HCT116 (cell line): ENCODE measurements around the gene YWHAQ. TPM values are rescaled to one million over a fixed set of nuclear protein-coding genes. Genes with fewer than 3 reads are reported as not detected.

Experiments used
- ATAC-seq: fragments of 200-7000 bp; cut with Tn5 transposase; 2 replicates; pipeline ENCODE4 v1.9.1; 2020; ENCODE audit warnings: mild to moderate bottlenecking, moderate library complexity
- BruUV-seq: library from RNA; stranded (reverse); fragments of 400-500 nt; replicated peaks from 2 replicates; lab custom pipeline; 2021; lab: Mats Ljungman, UMichigan
- CTCF ChIA-PET: fragments of 300-600 bp; sonication (Branson Sonifier 250); formaldehyde crosslinking; loops from one replicate; lab custom pipeline; 2021; ENCODE audit warnings: antibody characterized with exemption; lab: Charles Lee
- POLR2A ChIA-PET: fragments of 300-600, 350-600 bp; sonication (Branson Sonifier 250); formaldehyde crosslinking; loops from one replicate; lab custom pipeline; 2021; ENCODE audit warnings: antibody characterized with exemption; lab: Charles Lee
- RAD21 ChIA-PET, 2 experiments: fragments of 300-600 bp; sonication (Branson Sonifier 250); formaldehyde crosslinking; loops; one replicate each; lab custom pipeline; 2023; ENCODE audit warnings: low total read pairs in 2 of 2; ENCODE audit not compliant: uncharacterized antibody in 2 of 2, unreplicated experiment in 2 of 2, low non-redundant PET in 1 of 2; lab: Charles Lee
- DNase-seq: peaks from one replicate; pipeline ENCODE4 v3.0.0-alpha.2; 2010; ENCODE audit warnings: low read depth, low spot score
- H2AFZ ChIP-seq: fragments of 200-600 bp; shearing (Covaris generic), sonication (generic); 2 replicates; pipeline ENCODE4 v1.6.1; 2017; ENCODE audit warnings: low read depth, mixed run types, mixed read lengths, antibody characterized with exemption, low read length; ENCODE audit not compliant: poor library complexity, severe bottlenecking
- H3K27ac ChIP-seq: 2 replicates; pipeline ENCODE4 v1.5.1; 2012; ENCODE audit warnings: low read depth, low read length
- H3K27me3 ChIP-seq: fragments of 200-600 bp; sonication (generic); 2 replicates; pipeline ENCODE4 v1.6.1; 2016; ENCODE audit warnings: mixed run types, low read length, mixed read lengths; ENCODE audit not compliant: insufficient read depth
- H3K36me3 ChIP-seq, 2 experiments: fragments of 200-500 bp in 1 of 2; fragments of 200-600 bp in 1 of 2; sonication (Bioruptor generic) in 1 of 2; sonication (generic) in 1 of 2; 2 replicates each; pipeline versions ENCODE4 v1.5.1 to v1.6.1; 2014 to 2016; ENCODE audit warnings: low read length in 2 of 2, inconsistent platforms in 1 of 2, mixed read lengths in 1 of 2, mixed run types in 1 of 2; ENCODE audit not compliant: insufficient read depth in 2 of 2, control insufficient read depth in 1 of 2
- H3K4me1 ChIP-seq, 2 experiments: fragments of 200-600 bp in 1 of 2; sonication (generic) in 1 of 2; 2 replicates each; pipeline versions ENCODE4 v1.5.1 to v1.6.1; 2012 to 2017; ENCODE audit warnings: low read length in 2 of 2, inconsistent platforms in 1 of 2, mild to moderate bottlenecking in 1 of 2, mixed read lengths in 1 of 2, mixed run types in 1 of 2, moderate library complexity in 1 of 2; ENCODE audit not compliant: insufficient read depth in 2 of 2, control insufficient read depth in 1 of 2
- H3K4me2 ChIP-seq: fragments of 200-600 bp; sonication (generic); 2 replicates; pipeline ENCODE4 v1.6.1; 2017; ENCODE audit warnings: mixed run types, low read length, mixed read lengths
- H3K4me3 ChIP-seq, 2 experiments: fragments of 200-600 bp in 1 of 2; sonication (generic) in 1 of 2; replicated peaks in 1 of 2; 2 replicates each; pipeline ENCODE4 v1.5.1; 2011 to 2016; ENCODE audit warnings: low read length in 2 of 2, control low read depth in 1 of 2, low read depth in 1 of 2, mild to moderate bottlenecking in 1 of 2, mixed read lengths in 1 of 2, mixed run types in 1 of 2
- H3K79me2 ChIP-seq: fragments of 200-600 bp; sonication (generic); 2 replicates; pipeline ENCODE4 v1.6.1; 2017; ENCODE audit warnings: mild to moderate bottlenecking, mixed run types, low read length, moderate library complexity, mixed read lengths; ENCODE audit not compliant: insufficient read depth
- H3K9ac ChIP-seq: fragments of 200-600 bp; sonication (generic); 2 replicates; pipeline ENCODE4 v1.6.1; 2016; ENCODE audit warnings: low read length, mixed read lengths
- H3K9me2 ChIP-seq: fragments of 200-600 bp; sonication (generic), shearing (Covaris generic); 2 replicates; pipeline ENCODE4 v1.6.1; 2017; ENCODE audit warnings: mixed run types, mild to moderate bottlenecking, moderate library complexity; ENCODE audit not compliant: insufficient read depth
- H3K9me3 ChIP-seq, 2 experiments: fragments of 200-500 bp in 1 of 2; fragments of 200-600 bp in 1 of 2; sonication (Bioruptor generic) in 1 of 2; sonication (generic) in 1 of 2; 2 replicates each; pipeline ENCODE4 v1.6.1; 2014 to 2017; ENCODE audit warnings: low read length in 2 of 2, mixed read lengths in 2 of 2, inconsistent platforms in 1 of 2, low read depth in 1 of 2, mild to moderate bottlenecking in 1 of 2, mixed run types in 1 of 2, moderate library complexity in 1 of 2; ENCODE audit not compliant: control insufficient read depth in 1 of 2, insufficient read depth in 1 of 2
- H4K20me1 ChIP-seq: fragments of 200-600 bp; sonication (generic), shearing (Covaris generic); 2 replicates; pipeline ENCODE4 v1.6.1; 2017; ENCODE audit warnings: mixed run types, mild to moderate bottlenecking, moderate library complexity; ENCODE audit not compliant: insufficient read depth
- CBX3 ChIP-seq: IDR thresholded peaks from 2 replicates; pipeline ENCODE4 v1.6.1; 2012; ENCODE audit warnings: low read depth
- EGR1 ChIP-seq: IDR thresholded peaks from 2 replicates; pipeline ENCODE4 v1.6.1; 2012; ENCODE audit warnings: low read depth
- RAD21 ChIP-seq: IDR thresholded peaks from 2 replicates; pipeline ENCODE4 v1.6.1; 2012; ENCODE audit warnings: low read depth, mild to moderate bottlenecking
- ZBTB33 ChIP-seq: IDR thresholded peaks from 2 replicates; pipeline ENCODE4 v1.6.1; 2011; ENCODE audit warnings: mild to moderate bottlenecking, low read length, moderate library complexity; ENCODE audit not compliant: insufficient replicate concordance; ENCODE audit errors: extremely low read depth
- intact Hi-C: fragments of 100-400 bp; cut with micrococcal nuclease; formaldehyde crosslinking; loops from 2 replicates; pipeline ENCODE4 v1.10.0; 2022
- total RNA-seq: library from RNA; stranded (reverse); gene quantifications from one replicate; pipeline ENCODE4 v1.2.1, GENCODE V29; 2021; ENCODE audit not compliant: unreplicated experiment
- TF ChIP-seq, protein P1 (sequence below): IDR thresholded peaks from 2 replicates; pipeline ENCODE4 v1.6.1; 2012; ENCODE audit warnings: low read depth
- TF ChIP-seq, protein P2 (sequence below): IDR thresholded peaks from 2 replicates; pipeline ENCODE4 v1.6.1; 2012

Gene YWHAQ
- total RNA-seq, 1 experiment from 2014 or later, result 365 TPM

GRCh38 chr2:9570182-9571060 is 60.4 kb downstream of the YWHAQ start:
- intact Hi-C loops, result no loop called here

More at GRCh38 chr2:9570182-9571060, 60.4 kb downstream of the YWHAQ start:
- TF ChIP-seq, protein P1, sequence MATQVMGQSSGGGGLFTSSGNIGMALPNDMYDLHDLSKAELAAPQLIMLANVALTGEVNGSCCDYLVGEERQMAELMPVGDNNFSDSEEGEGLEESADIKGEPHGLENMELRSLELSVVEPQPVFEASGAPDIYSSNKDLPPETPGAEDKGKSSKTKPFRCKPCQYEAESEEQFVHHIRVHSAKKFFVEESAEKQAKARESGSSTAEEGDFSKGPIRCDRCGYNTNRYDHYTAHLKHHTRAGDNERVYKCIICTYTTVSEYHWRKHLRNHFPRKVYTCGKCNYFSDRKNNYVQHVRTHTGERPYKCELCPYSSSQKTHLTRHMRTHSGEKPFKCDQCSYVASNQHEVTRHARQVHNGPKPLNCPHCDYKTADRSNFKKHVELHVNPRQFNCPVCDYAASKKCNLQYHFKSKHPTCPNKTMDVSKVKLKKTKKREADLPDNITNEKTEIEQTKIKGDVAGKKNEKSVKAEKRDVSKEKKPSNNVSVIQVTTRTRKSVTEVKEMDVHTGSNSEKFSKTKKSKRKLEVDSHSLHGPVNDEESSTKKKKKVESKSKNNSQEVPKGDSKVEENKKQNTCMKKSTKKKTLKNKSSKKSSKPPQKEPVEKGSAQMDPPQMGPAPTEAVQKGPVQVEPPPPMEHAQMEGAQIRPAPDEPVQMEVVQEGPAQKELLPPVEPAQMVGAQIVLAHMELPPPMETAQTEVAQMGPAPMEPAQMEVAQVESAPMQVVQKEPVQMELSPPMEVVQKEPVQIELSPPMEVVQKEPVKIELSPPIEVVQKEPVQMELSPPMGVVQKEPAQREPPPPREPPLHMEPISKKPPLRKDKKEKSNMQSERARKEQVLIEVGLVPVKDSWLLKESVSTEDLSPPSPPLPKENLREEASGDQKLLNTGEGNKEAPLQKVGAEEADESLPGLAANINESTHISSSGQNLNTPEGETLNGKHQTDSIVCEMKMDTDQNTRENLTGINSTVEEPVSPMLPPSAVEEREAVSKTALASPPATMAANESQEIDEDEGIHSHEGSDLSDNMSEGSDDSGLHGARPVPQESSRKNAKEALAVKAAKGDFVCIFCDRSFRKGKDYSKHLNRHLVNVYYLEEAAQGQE, result no peak
- no peak for TF ChIP-seq CBX3
- no peak for TF ChIP-seq EGR1
- TF ChIP-seq, protein P2, sequence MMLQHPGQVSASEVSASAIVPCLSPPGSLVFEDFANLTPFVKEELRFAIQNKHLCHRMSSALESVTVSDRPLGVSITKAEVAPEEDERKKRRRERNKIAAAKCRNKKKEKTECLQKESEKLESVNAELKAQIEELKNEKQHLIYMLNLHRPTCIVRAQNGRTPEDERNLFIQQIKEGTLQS, result no peak
- no peak for TF ChIP-seq ZBTB33
- 0 out of 2 replicates have a peak, but pooled peaks have one; percentile 31 for TF ChIP-seq RAD21
- TF ChIP-seq, all 23 proteins: peak for 1
- H3K27ac ChIP-seq, result no peak overlapping the region
- ChIA-PET RAD21 (no interaction called here), POLR2A (interaction anchor here (1.4 to 1.6 kb wide), 2 partner anchors 11 to 15 kb away, joined by 3 to 6 read pairs; partner anchors contain the start of gene ADAM17), CTCF (interaction anchor here (1.2 kb wide), 1 partner anchor 11 kb away, joined by 3 read pairs; no protein-coding TSS in a partner anchor)
- no peaks in the 10 kb centered on the region for H4K20me1 ChIP-seq
- no peaks in the 10 kb centered on the region for H3K79me2 ChIP-seq
- no peak overlapping the region for H3K9ac ChIP-seq
- H3K27me3 ChIP-seq, result no peaks in the 10 kb centered on the region
- H3K36me3 ChIP-seq, result no peaks in the 10 kb centered on the region
- H3K4me2 ChIP-seq, result no peak overlapping the region
- H2AFZ ChIP-seq, result no peak overlapping the region
- DNase-seq (no peak), ATAC-seq (no peak)
- peaks cover 17 to 40% of the 10 kb centered on the region in 2 experiments for H3K4me1 ChIP-seq
- no peak overlapping the region for H3K4me3 ChIP-seq
- no peaks in the 10 kb centered on the region for H3K9me3 ChIP-seq
- H3K9me2 ChIP-seq, result no peaks in the 10 kb centered on the region
- no TSS peak for BruUV-seq
